ENCODE data around the gene LPIN3. TPM values are rescaled to one million over a fixed set of nuclear protein-coding genes. Genes with fewer than 3 reads are reported as not detected.

Gene LPIN3
- total RNA-seq, 2 donors from 2014 or later: 28.7 to 29.6 TPM

- TF ChIP-seq CTCF (IDR thresholded peaks at IDR 0.05): no peak
- H3K36me3 ChIP-seq: no peaks in the 10 kb centered on the region
- H3K4me1 ChIP-seq (ENCODE audit: control insufficient read depth in 1 of 2, low read depth in 2 of 2): peaks cover 5 to 16% of the 10 kb centered on the region in 2 donors
- no peaks in the 10 kb centered on the region for H3K27me3 ChIP-seq (replicated peaks; ENCODE audit: insufficient read depth)
- no peak overlapping the region for H3K27ac ChIP-seq
- no peak for ATAC-seq (ENCODE audit: insufficient number of reproducible peaks, low FRiP score, low read depth)
- no peak for DNase-seq (ENCODE audit: low spot score)
- H3K4me3 ChIP-seq: no peak overlapping the region
- H3K9me3 ChIP-seq: no peaks in the 10 kb centered on the region
Measured at GRCh38 chr20:41331731-41332130, 8.9 kb upstream of the LPIN3 start.

GRCh38 chr20:41334036-41334435 is 6.6 kb upstream of the LPIN3 start:
- ATAC-seq (ENCODE audit: insufficient number of reproducible peaks, low FRiP score, low read depth): no peak
- H3K4me1 ChIP-seq (ENCODE audit: control insufficient read depth in 1 of 2, low read depth in 2 of 2): peaks cover 2 to 10% of the 10 kb centered on the region in 2 donors
- no peak for TF ChIP-seq CTCF (IDR thresholded peaks at IDR 0.05)
- H3K27me3 ChIP-seq (replicated peaks; ENCODE audit: insufficient read depth): no peaks in the 10 kb centered on the region
- H3K4me3 ChIP-seq: no peak overlapping the region
- no peak for DNase-seq (ENCODE audit: low spot score)
- H3K27ac ChIP-seq: no peak overlapping the region
- H3K36me3 ChIP-seq: no peaks in the 10 kb centered on the region
- H3K9me3 ChIP-seq: no peaks in the 10 kb centered on the region

GRCh38 chr20:41334443-41335421 is 5.9 kb upstream of the LPIN3 start:
- Histone ChIP-seq H3K36me3 (no peaks in the 10 kb centered on the region), H3K9me3 (no peaks in the 10 kb centered on the region), H3K4me1 (ENCODE audit: control insufficient read depth in 1 of 2, low read depth in 2 of 2) (peaks cover 1 to 13% of the 10 kb centered on the region in 2 donors), H3K4me3 (no peak overlapping the region), H3K27ac (no peak overlapping the region), H3K27me3 (replicated peaks; ENCODE audit: insufficient read depth) (no peaks in the 10 kb centered on the region)
- no peak for DNase-seq (ENCODE audit: low spot score)
- ATAC-seq (ENCODE audit: insufficient number of reproducible peaks, low FRiP score, low read depth): no peak
- no peak for TF ChIP-seq CTCF (IDR thresholded peaks at IDR 0.05)

- H3K9me3 ChIP-seq: no peaks in the 10 kb centered on the region
- no peak overlapping the region for H3K4me3 ChIP-seq
- H3K4me1 ChIP-seq (ENCODE audit: control insufficient read depth in 1 of 2, low read depth in 2 of 2): peaks cover 3 to 15% of the 10 kb centered on the region in 2 donors
- TF ChIP-seq CTCF (IDR thresholded peaks at IDR 0.05): no peak
- DNase-seq (ENCODE audit: low spot score) (no peak), ATAC-seq (ENCODE audit: insufficient number of reproducible peaks, low FRiP score, low read depth) (no peak)
- no peaks in the 10 kb centered on the region for H3K36me3 ChIP-seq
- no peak overlapping the region for H3K27ac ChIP-seq
- no peaks in the 10 kb centered on the region for H3K27me3 ChIP-seq (replicated peaks; ENCODE audit: insufficient read depth)
Measured at GRCh38 chr20:41335591-41335990, 5.0 kb upstream of the LPIN3 start.

DNA sequence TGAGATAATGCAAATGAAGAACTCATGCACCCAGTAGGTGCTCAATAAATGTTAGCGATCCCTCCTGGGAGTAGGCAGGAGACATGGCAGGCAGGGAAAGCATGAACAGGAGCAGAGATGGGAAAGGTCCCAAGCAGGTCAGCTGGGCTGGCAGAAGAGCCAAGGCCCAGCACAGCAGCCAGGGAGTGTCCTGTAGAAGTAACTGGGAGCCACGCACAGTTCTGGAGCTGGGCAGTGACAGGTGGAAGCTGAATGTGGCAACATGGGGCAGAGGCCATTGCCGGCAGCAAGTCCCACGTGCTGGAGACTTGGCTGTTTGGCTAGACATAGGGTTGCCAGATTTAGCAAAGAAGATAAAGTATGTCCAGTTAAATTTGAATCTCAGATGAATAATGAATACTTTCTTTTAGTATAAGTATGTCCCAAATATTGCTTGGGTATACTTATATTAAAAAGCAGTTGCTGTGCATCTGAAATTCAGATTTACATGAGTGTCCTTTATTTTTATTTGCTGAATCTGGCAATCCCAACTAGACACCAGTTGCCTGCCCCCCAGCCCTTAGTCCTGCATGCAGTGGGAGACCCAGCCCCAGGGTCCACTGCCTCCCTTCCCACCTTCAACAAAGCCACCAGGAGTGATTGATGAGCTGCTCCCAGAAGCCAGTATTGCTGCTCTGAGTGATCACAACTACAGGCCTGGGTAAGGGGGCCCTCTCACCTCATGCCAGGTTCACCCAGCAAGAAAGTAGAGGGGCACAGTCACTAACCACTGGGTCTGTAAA is 3.7 kb upstream of the LPIN3 start:
- no peak overlapping the region for H3K4me3 ChIP-seq
- no peak for ATAC-seq (ENCODE audit: insufficient number of reproducible peaks, low FRiP score, low read depth)
- H3K4me1 ChIP-seq (ENCODE audit: control insufficient read depth in 1 of 2, low read depth in 2 of 2): peaks cover 3 to 22% of the 10 kb centered on the region in 2 donors
- TF ChIP-seq CTCF (IDR thresholded peaks at IDR 0.05): no peak
- H3K27me3 ChIP-seq (replicated peaks; ENCODE audit: insufficient read depth): no peaks in the 10 kb centered on the region
- no peaks in the 10 kb centered on the region for H3K9me3 ChIP-seq
- no peak overlapping the region for H3K27ac ChIP-seq
- no peak for DNase-seq (ENCODE audit: low spot score)
- H3K36me3 ChIP-seq: no peaks in the 10 kb centered on the region

Data from thoracic aorta (tissue), 2 donors.